OCI-LY3 (cell line): Measurements from ENCODE around the gene ABHD8.

ENCODE experiments used
- H2AFZ ChIP-seq: fragments of 200-600, 300-600 bp; shearing (Covaris generic); 2 replicates; pipeline ENCODE4 v1.6.0; 2014; ENCODE audit warnings: antibody characterized with exemption, low read depth, low read length
- H3K27ac ChIP-seq: fragments of 200-600, 300-600 bp; sonication (generic); 2 replicates; pipeline ENCODE4 v1.5.1; 2014; ENCODE audit warnings: mild to moderate bottlenecking, low read length, moderate library complexity, mixed read lengths
- H3K27me3 ChIP-seq: fragments of 200-600, 300-600 bp; sonication (generic); 2 replicates; pipeline ENCODE4 v1.6.1; 2014; ENCODE audit warnings: low read depth, low read length, mixed read lengths
- H3K36me3 ChIP-seq: fragments of 200-600, 300-600 bp; sonication (generic); replicated peaks from 2 replicates; pipeline ENCODE3; 2014; ENCODE audit warnings: low read depth, low read length, mixed read lengths
- H3K4me1 ChIP-seq: fragments of 300-600, 200-600 bp; sonication (generic); 2 replicates; pipeline ENCODE4 v1.6.1; 2014; ENCODE audit warnings: low read length, mixed read lengths
- H3K4me2 ChIP-seq: fragments of 200-600, 300-600 bp; sonication (generic); 2 replicates; pipeline ENCODE4 v1.6.1; 2014; ENCODE audit warnings: low read length, mixed read lengths
- H3K4me3 ChIP-seq: fragments of 300-600, 200-600 bp; sonication (generic); 2 replicates; pipeline ENCODE4 v1.5.1; 2014; ENCODE audit warnings: antibody characterized with exemption, mild to moderate bottlenecking, low read length, moderate library complexity
- H3K79me2 ChIP-seq: fragments of 300-600, 200-600 bp; shearing (Covaris generic); 2 replicates; pipeline ENCODE4 v1.6.1; 2014; ENCODE audit warnings: mild to moderate bottlenecking, low read length, mixed read lengths
- H3K9ac ChIP-seq: fragments of 300-600, 200-600 bp; shearing (Covaris generic); 2 replicates; pipeline ENCODE4 v1.6.0; 2014; ENCODE audit warnings: mild to moderate bottlenecking, low read length, moderate library complexity
- H3K9me3 ChIP-seq: fragments of 200-600, 300-600 bp; shearing (Covaris generic); 2 replicates; pipeline ENCODE4 v1.6.1; 2014; ENCODE audit warnings: low read length, mixed read lengths; ENCODE audit not compliant: insufficient read depth
- H4K20me1 ChIP-seq: fragments of 200-600, 300-600 bp; sonication (generic); 2 replicates; pipeline ENCODE4 v1.6.1; 2016; ENCODE audit warnings: low read length, mixed read lengths; ENCODE audit not compliant: insufficient read depth
- CTCF ChIP-seq: fragments of 200-600, 300-600 bp; sonication (generic); IDR thresholded peaks from 2 replicates; pipeline ENCODE4 v1.5.1; 2014; ENCODE audit warnings: antibody characterized with exemption, low read length, low read depth
- EZH2phosphoT487 ChIP-seq: fragments of 200-600 bp; shearing (Covaris generic); IDR thresholded peaks from 2 replicates; pipeline ENCODE4 v1.6.1; 2018; ENCODE audit warnings: antibody characterized with exemption, mixed run types, low read depth

Gene ABHD8

DNA sequence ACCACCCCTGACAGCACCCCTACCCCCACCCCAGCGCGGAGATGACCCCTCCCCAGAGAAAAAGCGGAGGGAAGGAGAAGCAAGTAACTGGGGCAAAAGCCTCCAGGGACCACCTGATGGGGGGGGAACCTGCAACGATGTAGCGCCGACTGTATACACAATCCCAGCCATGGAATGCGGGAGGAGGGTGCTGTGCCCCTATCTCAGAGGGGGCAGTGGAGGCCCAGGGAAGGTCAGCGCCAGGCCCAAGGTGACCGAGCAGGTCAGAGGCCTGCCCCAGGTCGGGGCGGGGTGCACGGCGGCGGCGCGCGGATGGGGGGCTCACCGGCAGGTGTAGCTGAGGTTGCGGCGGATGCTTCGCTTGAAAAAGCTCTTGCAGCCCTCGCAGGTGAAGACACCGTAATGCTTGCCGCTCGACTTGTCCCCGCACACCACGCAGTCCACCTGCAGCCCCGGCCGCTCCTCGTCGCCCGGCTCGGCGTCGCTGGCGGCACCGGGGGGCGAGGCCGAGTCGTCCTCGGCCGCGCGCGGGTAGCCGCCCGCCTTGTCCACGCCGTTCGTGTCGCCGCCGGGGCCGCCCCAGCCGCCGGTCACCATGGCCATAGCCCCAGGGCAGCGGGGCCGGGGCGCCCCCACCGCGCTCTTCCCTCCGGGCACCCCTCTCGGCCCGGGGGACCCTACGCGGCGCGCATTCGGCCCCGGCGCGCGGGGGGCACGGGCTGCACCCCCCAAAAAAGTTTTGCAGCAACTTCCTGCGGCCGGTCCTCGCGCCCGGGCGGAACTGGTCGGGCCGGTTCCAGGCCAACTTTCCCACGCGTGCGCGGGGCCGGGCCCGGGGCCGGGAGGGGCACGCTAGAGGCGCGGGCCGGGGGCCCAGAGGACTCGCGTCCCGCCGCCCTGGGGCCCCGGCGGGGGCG lies 58.3 kb downstream of the ABHD8 start:
- H3K4me3 ChIP-seq: peak overlapping the region; percentile 89
- H3K4me2 ChIP-seq: peak overlapping the region; percentile 85
- no peak overlapping the region for H3K27ac ChIP-seq
- H2AFZ ChIP-seq: no peak overlapping the region
- TF ChIP-seq CTCF: no peak
- TF ChIP-seq EZH2phosphoT487: no peak
- H3K36me3 ChIP-seq: no peaks in the 10 kb centered on the region
- peaks cover 16% of the 10 kb centered on the region; the same call in 1 of the 2 replicates for H4K20me1 ChIP-seq
- peak overlapping the region; percentile 75 for H3K9ac ChIP-seq
- H3K4me1 ChIP-seq: peaks cover 18% of the 10 kb centered on the region
- H3K27me3 ChIP-seq: peaks cover 4% of the 10 kb centered on the region; the same call in 1 of the 2 replicates
- H3K79me2 ChIP-seq: peaks cover 27% of the 10 kb centered on the region; the same call in 1 of the 2 replicates
- H3K9me3 ChIP-seq: no peaks in the 10 kb centered on the region

DNA sequence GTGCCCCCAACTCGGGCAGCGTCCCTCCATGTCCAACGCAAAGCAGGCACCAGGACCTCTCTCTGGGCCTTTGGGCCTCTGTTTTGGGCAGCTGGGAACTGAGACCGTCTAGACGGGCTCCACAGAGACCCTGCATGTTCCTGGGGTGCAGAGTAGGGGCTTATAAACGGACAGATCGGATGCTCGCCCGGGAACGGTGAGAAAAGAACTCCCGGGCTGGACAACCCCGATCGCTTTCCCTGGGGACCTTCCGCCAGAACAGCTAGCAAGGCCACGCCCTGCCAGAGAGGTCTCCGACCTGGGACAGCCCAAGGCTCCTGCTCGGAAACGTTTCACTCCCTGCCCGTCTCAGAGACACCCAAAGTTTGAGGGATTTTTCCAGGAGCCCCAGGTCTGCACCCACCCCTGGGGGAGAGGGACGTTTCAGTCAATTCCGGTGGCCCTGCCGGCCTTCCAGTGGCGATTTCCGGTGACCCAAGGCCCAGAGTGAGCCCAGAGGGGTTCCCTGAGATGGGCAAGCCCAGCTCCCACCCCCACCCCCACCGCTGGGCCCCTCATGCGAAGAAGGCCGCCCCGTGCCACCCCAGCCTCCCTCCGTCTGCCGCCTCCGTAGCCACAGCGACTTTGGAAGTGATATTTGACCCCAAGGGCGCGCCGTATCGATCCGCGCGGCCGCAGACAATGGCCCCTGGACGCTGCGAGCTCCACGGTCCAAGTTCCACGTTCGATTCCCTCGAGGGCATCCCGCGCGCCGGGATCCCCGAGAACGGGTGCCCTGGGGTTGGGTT lies 59.2 kb downstream of the ABHD8 start:
- Histone ChIP-seq H3K4me2 (peak overlapping the region; percentile 85), H3K36me3 (no peaks in the 10 kb centered on the region), H3K27me3 (peaks cover 4% of the 10 kb centered on the region; the same call in 1 of the 2 replicates), H3K27ac (no peak overlapping the region), H3K79me2 (peaks cover 27% of the 10 kb centered on the region; the same call in 1 of the 2 replicates), H4K20me1 (peaks cover 16% of the 10 kb centered on the region; the same call in 1 of the 2 replicates), H2AFZ (no peak overlapping the region), H3K4me1 (peaks cover 18% of the 10 kb centered on the region), H3K9me3 (no peaks in the 10 kb centered on the region), H3K9ac (peak overlapping the region; percentile 75), H3K4me3 (peak overlapping the region; percentile 89)
- TF ChIP-seq CTCF (no peak), EZH2phosphoT487 (no peak)

GRCh38 chr19:17243211-17243829 lies 59.9 kb downstream of the ABHD8 start:
- Histone ChIP-seq H3K4me3 (peak overlapping the region; percentile 89), H3K9me3 (no peaks in the 10 kb centered on the region), H4K20me1 (peaks cover 16% of the 10 kb centered on the region; the same call in 1 of the 2 replicates), H3K9ac (peak overlapping the region; percentile 75; the same call in 1 of the 2 replicates), H3K79me2 (peaks cover 27% of the 10 kb centered on the region; the same call in 1 of the 2 replicates), H2AFZ (no peak overlapping the region), H3K36me3 (no peaks in the 10 kb centered on the region), H3K4me2 (peak overlapping the region; percentile 85), H3K27ac (no peak overlapping the region), H3K27me3 (peaks cover 4% of the 10 kb centered on the region; the same call in 1 of the 2 replicates), H3K4me1 (peaks cover 18% of the 10 kb centered on the region)
- TF ChIP-seq CTCF (no peak), EZH2phosphoT487 (no peak)
